SK-N-MC (cell line): ENCODE measurements around the gene LIFR.

Experiments used
- DNase-seq: peaks from one replicate; pipeline ENCODE4 v3.0.0-alpha.2; 2011; ENCODE audit warnings: low read depth, low spot score
- H3K27ac ChIP-seq: fragments of 200-600 bp; sonication (generic); 2 replicates; pipeline ENCODE4 v1.5.1; 2016; ENCODE audit warnings: mixed run types
- H3K36me3 ChIP-seq: fragments of 200-600 bp; sonication (generic); 2 replicates; pipeline ENCODE4 v1.6.1; 2017; ENCODE audit warnings: antibody characterized with exemption, low read length, mixed read lengths; ENCODE audit not compliant: insufficient read depth
- H3K4me3 ChIP-seq: fragments of 200-600 bp; sonication (generic); 2 replicates; pipeline ENCODE4 v1.5.1; 2016
- H3K9ac ChIP-seq: fragments of 200-600 bp; sonication (generic); 2 replicates; pipeline ENCODE4 v1.8.0; 2017; ENCODE audit warnings: mixed run types, mixed read lengths; ENCODE audit not compliant: insufficient read length
- H3K9me3 ChIP-seq: fragments of 200-600 bp; sonication (generic); 2 replicates; pipeline ENCODE4 v1.6.1; 2017; ENCODE audit warnings: low read depth, mild to moderate bottlenecking, antibody characterized with exemption, low read length, moderate library complexity, mixed read lengths
- EZH2 ChIP-seq: fragments of 200-600 bp; sonication (generic); IDR thresholded peaks from one replicate; pipeline ENCODE4 v1.6.1; 2017; ENCODE audit warnings: antibody characterized with exemption
- FOXP2 ChIP-seq: optimal IDR thresholded peaks from 2 replicates; pipeline ENCODE3; 2011; ENCODE audit warnings: mild to moderate bottlenecking, moderate library complexity; ENCODE audit not compliant: insufficient read depth; ENCODE audit errors: extremely low read length, control extremely low read depth
- POLR2AphosphoS5 ChIP-seq: IDR thresholded peaks from 2 replicates; pipeline ENCODE4 v1.6.1; 2012; ENCODE audit warnings: mild to moderate bottlenecking, low read depth, low read length, borderline replicate concordance

LIFR gene

DNA sequence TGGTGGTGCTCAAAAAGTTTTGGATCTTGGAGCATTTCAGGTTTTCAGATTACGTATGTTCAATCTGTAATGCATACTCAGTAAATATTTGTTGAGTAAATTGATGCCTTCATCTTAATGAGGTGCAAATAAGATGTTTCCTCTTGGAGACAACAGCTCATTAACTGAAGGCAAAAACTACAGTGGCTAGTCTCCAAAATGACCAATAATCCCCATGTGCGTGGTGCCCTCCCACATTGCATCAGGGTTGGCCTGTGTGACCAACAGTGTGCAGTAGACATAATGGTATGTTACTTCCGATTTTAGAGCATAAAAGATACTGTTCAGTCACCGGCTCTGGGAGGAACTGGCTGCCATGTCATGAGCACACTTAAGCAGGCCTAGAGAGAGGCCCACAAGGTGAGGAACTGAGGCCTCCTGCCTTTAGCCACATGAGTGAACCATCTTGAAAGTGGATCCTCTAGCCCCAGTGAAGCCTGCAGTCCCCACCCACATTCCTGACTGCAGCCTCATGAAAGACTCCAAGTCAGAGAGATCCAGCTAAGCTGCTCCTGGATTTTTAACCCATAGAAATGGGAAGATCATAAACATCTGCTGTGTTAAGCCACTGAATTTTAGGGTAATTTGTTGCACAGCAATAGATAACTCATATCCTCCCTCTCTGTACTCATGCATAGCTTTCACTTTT lies 55.7 kb downstream of the LIFR start:
- TF ChIP-seq EZH2 (no peak), FOXP2 (no peak), POLR2AphosphoS5 (no peak)
- no peak for DNase-seq
- no peak overlapping the region for H3K9ac ChIP-seq
- no peak overlapping the region for H3K27ac ChIP-seq
- no peak overlapping the region for H3K4me3 ChIP-seq
- peaks cover 32% of the 10 kb centered on the region for H3K36me3 ChIP-seq
- no peaks in the 10 kb centered on the region for H3K9me3 ChIP-seq

DNA sequence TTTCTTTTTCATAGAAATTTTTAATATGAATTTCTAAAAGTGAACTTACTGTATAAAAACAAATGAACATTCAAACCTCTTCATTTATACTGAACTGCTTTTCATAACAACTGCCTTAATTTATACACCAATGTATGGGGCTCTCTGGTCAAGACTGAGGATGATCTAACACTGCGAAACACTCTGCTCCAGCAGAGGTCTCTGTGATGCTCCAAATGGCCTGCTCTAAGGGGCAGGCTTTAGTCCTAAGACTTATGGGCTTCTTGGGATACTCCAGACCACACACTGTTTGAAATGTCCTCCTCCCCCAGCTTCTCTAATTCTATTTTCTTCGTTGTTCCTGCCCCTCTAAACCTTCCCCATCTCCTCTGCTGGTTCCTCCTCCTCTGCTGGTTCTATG lies 58.5 kb downstream of the LIFR start:
- no peak for DNase-seq
- TF ChIP-seq EZH2, result no peak
- no peak for TF ChIP-seq POLR2AphosphoS5
- TF ChIP-seq FOXP2, result no peak
- no peak overlapping the region for H3K9ac ChIP-seq
- H3K9me3 ChIP-seq, result no peaks in the 10 kb centered on the region
- peaks cover 23% of the 10 kb centered on the region for H3K36me3 ChIP-seq
- H3K4me3 ChIP-seq, result no peak overlapping the region
- H3K27ac ChIP-seq, result no peak overlapping the region

DNA sequence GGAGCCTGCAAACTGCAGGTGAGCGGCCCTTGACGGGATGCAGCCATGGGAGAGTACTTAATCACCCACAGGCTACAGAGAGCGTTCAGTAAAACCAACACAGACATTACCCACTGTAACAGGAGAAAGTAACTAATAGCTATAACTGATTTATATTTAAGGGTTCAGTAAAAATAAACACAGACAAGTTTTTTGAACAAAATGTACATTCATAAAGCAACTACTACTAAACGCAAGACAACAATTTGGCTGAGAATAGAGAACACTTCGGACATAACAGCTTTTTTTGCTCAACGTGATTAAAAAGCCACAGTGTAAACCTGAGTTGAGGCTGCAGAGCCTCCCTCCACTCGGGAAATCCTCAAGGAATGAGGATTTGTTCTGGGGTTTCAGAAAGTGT lies 61.7 kb downstream of the LIFR start:
- no peaks in the 10 kb centered on the region for H3K9me3 ChIP-seq
- H3K4me3 ChIP-seq, result no peak overlapping the region
- H3K27ac ChIP-seq, result no peak overlapping the region
- TF ChIP-seq POLR2AphosphoS5 (no peak), EZH2 (no peak)
- H3K36me3 ChIP-seq, result peaks cover 31% of the 10 kb centered on the region
- DNase-seq, result no peak
- H3K9ac ChIP-seq, result no peak overlapping the region

DNA sequence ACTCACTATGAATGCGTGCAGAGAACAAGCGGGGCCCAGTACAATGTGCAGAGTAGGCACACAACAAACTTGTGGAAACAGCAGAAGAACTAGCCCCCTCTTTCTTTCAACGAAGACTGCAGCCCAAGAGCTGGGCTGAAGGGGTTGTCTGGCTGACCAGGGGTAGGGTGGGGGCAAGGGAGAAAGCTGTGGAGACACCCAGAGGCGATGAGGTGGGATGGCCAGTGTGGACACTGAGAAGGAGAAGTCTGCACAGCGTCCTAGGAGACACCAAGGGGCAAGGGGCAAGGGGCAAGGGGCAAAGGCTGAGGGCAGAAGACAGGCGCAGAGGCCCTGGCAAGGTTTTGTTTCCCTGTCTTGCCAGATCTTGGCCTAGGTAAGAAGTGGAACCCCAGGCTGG lies 62.3 kb downstream of the LIFR start:
- Histone ChIP-seq H3K27ac (no peak overlapping the region), H3K4me3 (no peak overlapping the region), H3K36me3 (peaks cover 31% of the 10 kb centered on the region), H3K9ac (no peak overlapping the region), H3K9me3 (no peaks in the 10 kb centered on the region)
- TF ChIP-seq FOXP2, result no peak
- no peak for DNase-seq

DNA sequence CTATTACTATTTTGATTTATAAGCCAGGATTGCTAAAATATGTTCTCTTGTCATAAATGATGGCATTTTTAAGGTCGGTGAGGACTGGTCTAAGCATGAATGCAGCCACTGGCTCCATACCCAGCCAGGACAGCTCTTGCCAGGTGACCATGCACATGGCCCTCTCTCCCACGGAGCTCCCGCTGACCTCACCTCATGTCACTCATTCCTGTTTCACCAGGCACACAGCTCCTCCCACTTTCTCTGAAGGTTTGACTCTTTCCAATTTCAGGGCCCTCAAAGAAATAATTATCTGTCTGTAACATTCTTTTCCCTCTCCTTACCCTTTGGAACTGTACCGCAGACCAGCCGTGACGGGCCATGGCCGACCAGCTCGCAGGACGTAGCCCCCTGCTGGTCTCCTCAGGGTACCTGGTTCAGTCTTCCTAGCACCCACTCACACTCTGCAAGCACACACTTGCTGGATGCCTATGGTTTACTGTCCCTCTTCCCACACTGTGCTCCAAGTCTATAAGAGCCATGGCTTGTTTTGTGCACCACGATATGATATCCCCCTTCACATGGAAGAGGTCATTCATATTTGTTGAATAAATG lies 72.5 kb downstream of the LIFR start:
- H3K27ac ChIP-seq, result no peak overlapping the region
- peaks cover 15% of the 10 kb centered on the region for H3K36me3 ChIP-seq
- H3K9ac ChIP-seq, result no peak overlapping the region
- no peaks in the 10 kb centered on the region for H3K9me3 ChIP-seq
- no peak for DNase-seq
- TF ChIP-seq FOXP2 (no peak), EZH2 (no peak), POLR2AphosphoS5 (no peak)
- no peak overlapping the region for H3K4me3 ChIP-seq

DNA sequence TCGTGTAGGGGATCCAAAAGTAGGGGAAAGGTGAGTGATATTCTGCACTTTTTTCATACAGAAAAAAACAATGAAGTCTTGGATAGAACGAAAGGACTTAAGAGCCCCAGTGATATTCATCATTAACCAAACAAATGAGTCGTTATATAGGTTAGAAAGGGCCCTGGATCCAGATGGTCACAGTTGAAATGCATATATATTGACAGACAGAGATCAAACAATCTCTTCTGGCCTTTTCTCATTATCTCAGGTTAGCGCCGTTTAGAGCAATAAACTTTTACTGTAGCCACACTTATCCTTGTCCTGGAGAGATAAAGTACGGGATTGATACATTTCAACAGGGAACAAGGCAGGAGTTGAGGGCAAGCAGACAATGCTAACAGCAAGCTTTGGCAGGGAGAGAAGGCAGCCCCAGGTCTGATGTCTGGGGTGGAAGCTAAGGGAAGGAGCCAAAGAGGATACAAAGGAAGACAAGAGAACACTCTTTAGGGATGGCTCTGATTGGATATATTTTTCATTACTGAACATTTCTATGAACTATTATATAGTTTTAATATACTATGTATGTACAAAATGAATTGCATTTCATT lies 77.0 kb downstream of the LIFR start:
- TF ChIP-seq POLR2AphosphoS5, result no peak
- TF ChIP-seq FOXP2, result no peak

DNA sequence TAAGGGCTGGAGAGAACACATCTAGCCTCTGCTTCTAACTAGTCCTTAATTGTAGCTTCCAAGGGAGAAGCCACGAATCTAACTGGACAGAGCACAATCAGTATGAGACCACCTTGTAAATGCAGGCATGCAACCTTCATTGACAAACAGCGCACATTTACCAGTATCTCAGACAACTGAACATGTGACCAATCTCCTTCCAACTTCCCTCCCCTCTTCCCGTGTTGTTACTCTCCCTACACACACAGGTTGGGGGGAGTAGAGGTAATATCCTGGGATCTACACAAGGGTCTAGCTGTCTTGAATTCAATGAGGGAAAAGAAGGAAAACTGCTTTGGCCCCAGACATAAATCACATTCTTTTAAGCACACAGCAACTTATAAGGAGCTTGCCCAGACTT lies 77.6 kb downstream of the LIFR start:
- peaks cover 10% of the 10 kb centered on the region for H3K36me3 ChIP-seq
- no peak overlapping the region for H3K9ac ChIP-seq
- no peak overlapping the region for H3K27ac ChIP-seq
- H3K9me3 ChIP-seq, result no peaks in the 10 kb centered on the region
- DNase-seq, result no peak
- no peak for TF ChIP-seq POLR2AphosphoS5
- no peak for TF ChIP-seq EZH2
- TF ChIP-seq FOXP2, result no peak
- no peak overlapping the region for H3K4me3 ChIP-seq

More for the DNA sequence above, 77.0 kb downstream of the LIFR start:
- Histone ChIP-seq H3K9ac (no peak overlapping the region), H3K36me3 (peaks cover 15% of the 10 kb centered on the region), H3K27ac (no peak overlapping the region), H3K4me3 (no peak overlapping the region), H3K9me3 (no peaks in the 10 kb centered on the region)
- DNase-seq, result no peak

DNA sequence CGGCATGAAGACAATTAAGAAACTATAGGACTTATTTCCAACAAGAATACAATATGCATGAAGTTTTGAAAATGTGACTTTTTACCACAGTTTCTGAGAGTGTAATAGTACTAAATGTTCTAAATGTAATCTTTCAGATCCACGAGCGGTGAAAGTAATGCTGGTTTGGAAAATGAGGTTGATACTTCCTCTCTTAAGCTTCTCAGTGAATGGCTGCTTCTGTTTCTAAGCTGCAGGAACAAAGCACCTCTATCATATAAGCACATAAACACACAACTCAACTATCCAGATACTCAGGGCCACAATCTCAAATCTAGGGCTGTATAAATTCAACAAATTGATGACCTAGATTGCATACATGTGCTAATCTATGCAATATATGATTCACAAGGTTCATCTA lies 78.3 kb downstream of the LIFR start:
- no peak overlapping the region for H3K9ac ChIP-seq
- no peaks in the 10 kb centered on the region for H3K9me3 ChIP-seq
- TF ChIP-seq EZH2 (no peak), POLR2AphosphoS5 (no peak), FOXP2 (no peak)
- DNase-seq, result no peak
- H3K4me3 ChIP-seq, result no peak overlapping the region
- no peak overlapping the region for H3K27ac ChIP-seq
- H3K36me3 ChIP-seq, result peaks cover 9% of the 10 kb centered on the region

DNA sequence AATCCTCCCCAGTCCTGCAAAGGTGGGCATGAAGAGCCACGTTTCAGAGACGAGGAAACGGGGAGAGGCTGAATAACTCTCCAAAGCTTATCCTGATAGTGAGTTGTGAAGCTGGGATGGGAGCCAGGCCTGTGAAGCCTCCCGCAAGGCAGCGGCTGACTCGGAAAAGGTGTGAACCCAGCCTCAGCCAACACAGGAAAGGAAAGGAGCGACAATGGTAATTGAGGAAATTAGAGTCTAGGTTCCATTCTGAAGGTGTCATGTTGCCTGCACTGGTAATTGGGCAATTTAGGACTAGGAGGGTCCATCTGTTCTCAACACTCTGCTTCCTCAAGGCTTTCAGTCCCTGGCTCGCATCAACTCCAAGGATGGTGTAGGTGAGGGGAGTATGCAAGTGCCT lies 83.4 kb downstream of the LIFR start:
- no peaks in the 10 kb centered on the region for H3K9me3 ChIP-seq
- H3K9ac ChIP-seq, result no peak overlapping the region
- DNase-seq, result no peak
- TF ChIP-seq EZH2, result no peak
- no peak for TF ChIP-seq POLR2AphosphoS5
- H3K36me3 ChIP-seq, result no peaks in the 10 kb centered on the region; the same call in 1 of the 2 replicates
- H3K27ac ChIP-seq, result no peak overlapping the region
- H3K4me3 ChIP-seq, result no peak overlapping the region
